Endothelial cell of umbilical vein (primary cell): ENCODE data around the gene HBZ. TPM values are rescaled to one million over a fixed set of nuclear protein-coding genes. Genes with fewer than 3 reads are reported as not detected.

ENCODE experiments used
- BruUV-seq: library from RNA; stranded (reverse); fragments of 400-500 nt; replicated peaks from 2 replicates; lab custom pipeline; 2021; lab: Mats Ljungman, UMichigan
- CTCF ChIA-PET: fragments of 300-600, 350-600 bp; sonication (Branson Sonifier 250); formaldehyde crosslinking; loops from one replicate; lab custom pipeline; 2021; ENCODE audit warnings: antibody characterized with exemption, inconsistent platforms; lab: Charles Lee
- POLR2A ChIA-PET: fragments of 300-600, 350-600 bp; sonication (Branson Sonifier 250); formaldehyde crosslinking; loops from one replicate; lab custom pipeline; 2021; ENCODE audit warnings: antibody characterized with exemption, inconsistent platforms; lab: Charles Lee
- DNase-seq: peaks from one replicate; pipeline ENCODE4 v3.0.0-alpha.2; 2011; ENCODE audit warnings: low read depth, low spot score
- FAIRE-seq: peaks from 2 replicates; lab custom pipeline; 2011; peaks lifted over from hg19 to GRCh38; lab: Jason Lieb, UNC
- H2AFZ ChIP-seq: 2 replicates; pipeline ENCODE4 v1.6.0; 2012; ENCODE audit warnings: low read depth, low read length, control low read depth, inconsistent platforms
- H3K27ac ChIP-seq: 2 replicates; pipeline ENCODE4 v1.5.1; 2011; ENCODE audit warnings: low read depth, mild to moderate bottlenecking, control low read depth, low read length, moderate library complexity; ENCODE audit not compliant: insufficient read depth
- H3K27me3 ChIP-seq, 2 experiments: 2 replicates each; pipeline versions ENCODE4 v1.6.0 to v1.6.1; 2011; ENCODE audit warnings: low read length in 2 of 2, mixed read lengths in 1 of 2; ENCODE audit not compliant: control insufficient read depth in 2 of 2, insufficient read depth in 2 of 2
- H3K36me3 ChIP-seq, 2 experiments: 2 replicates in 1 of 2; 3 replicates in 1 of 2; pipeline ENCODE4 v1.5.1; 2011; ENCODE audit warnings: low read length in 2 of 2, mild to moderate bottlenecking in 1 of 2, moderate library complexity in 1 of 2; ENCODE audit not compliant: control insufficient read depth in 2 of 2, insufficient read depth in 2 of 2; ENCODE audit errors: extremely low read depth in 1 of 2
- H3K4me1 ChIP-seq: 3 replicates; pipeline ENCODE4 v1.5.1; 2011; ENCODE audit warnings: mild to moderate bottlenecking, low read length; ENCODE audit not compliant: control insufficient read depth, insufficient read depth; ENCODE audit errors: extremely low read depth
- H3K4me2 ChIP-seq: 2 replicates; pipeline ENCODE4 v1.6.1; 2011; ENCODE audit warnings: low read length, control low read depth, mixed read lengths; ENCODE audit not compliant: insufficient read depth
- H3K4me3 ChIP-seq, 3 experiments: fragments of 200-600 bp in 1 of 3; sonication (generic), shearing (Covaris generic) in 1 of 3; replicated peaks in 1 of 3; 2 replicates each; pipeline ENCODE4 v1.5.1; 2011 to 2016; ENCODE audit warnings: control low read depth in 3 of 3, low read length in 3 of 3, mild to moderate bottlenecking in 2 of 3, inconsistent platforms in 1 of 3, low read depth in 1 of 3, moderate library complexity in 1 of 3; ENCODE audit not compliant: insufficient read depth in 1 of 3
- H3K79me2 ChIP-seq: 2 replicates; pipeline ENCODE4 v1.6.0; 2012; ENCODE audit warnings: low read length, inconsistent platforms; ENCODE audit not compliant: control insufficient read depth, insufficient read depth
- H3K9ac ChIP-seq: replicated peaks from 2 replicates; pipeline ENCODE3; 2011; ENCODE audit warnings: low read length, control low read depth; ENCODE audit not compliant: insufficient read depth; ENCODE audit errors: extremely low read depth
- H3K9me1 ChIP-seq: replicated peaks from 3 replicates; pipeline ENCODE4 v1.6.0; 2011; ENCODE audit warnings: mild to moderate bottlenecking, low read length; ENCODE audit not compliant: control insufficient read depth, insufficient read depth; ENCODE audit errors: extremely low read depth
- H3K9me3 ChIP-seq: replicated peaks from 2 replicates; pipeline ENCODE4 v1.5.1; 2012; ENCODE audit warnings: low read length, inconsistent platforms; ENCODE audit not compliant: control insufficient read depth, insufficient read depth
- H4K20me1 ChIP-seq: replicated peaks from 2 replicates; pipeline ENCODE3; 2011; ENCODE audit warnings: mild to moderate bottlenecking, low read length; ENCODE audit not compliant: control insufficient read depth, insufficient read depth; ENCODE audit errors: extremely low read depth
- CTCF ChIP-seq, 2 donors: IDR thresholded peaks; 1 replicate in 1 of 2; 2 replicates in 1 of 2; pipeline ENCODE4 v1.5.1; 2011; ENCODE audit warnings: low read length in 2 of 2, mild to moderate bottlenecking in 2 of 2, moderate library complexity in 2 of 2, control low read depth in 1 of 2, inconsistent platforms in 1 of 2, low read depth in 1 of 2; ENCODE audit not compliant: insufficient read depth in 1 of 2; ENCODE audit errors: extremely low read depth in 1 of 2
- EZH2 ChIP-seq: IDR thresholded peaks from 2 replicates; pipeline ENCODE4 v1.6.1; 2012; ENCODE audit warnings: borderline replicate concordance, low read depth, mild to moderate bottlenecking, moderate library complexity, low read length, inconsistent platforms; ENCODE audit not compliant: severe bottlenecking
- FOS ChIP-seq: IDR thresholded peaks from 2 replicates; pipeline ENCODE4 v1.6.1; 2011; ENCODE audit warnings: mild to moderate bottlenecking, low read length, moderate library complexity, borderline replicate concordance; ENCODE audit not compliant: insufficient read depth
- GATA2 ChIP-seq: IDR thresholded peaks from 2 replicates; pipeline ENCODE4 v1.7.0; 2011; ENCODE audit warnings: low read depth, mild to moderate bottlenecking, moderate library complexity, mixed read lengths, low read length; ENCODE audit not compliant: insufficient read length, insufficient read depth
- JUN ChIP-seq: IDR thresholded peaks from 2 replicates; pipeline ENCODE4 v1.6.1; 2011; ENCODE audit warnings: borderline replicate concordance, low read depth; ENCODE audit not compliant: insufficient read length, insufficient read depth
- MYC ChIP-seq: IDR thresholded peaks from one replicate; pipeline ENCODE4 v1.6.1; 2011; ENCODE audit warnings: mild to moderate bottlenecking, low read depth, low read length
- POLR2A ChIP-seq: IDR thresholded peaks from 2 replicates; pipeline ENCODE4 v1.6.1; 2012; ENCODE audit warnings: low read depth, mild to moderate bottlenecking, control low read depth, low read length
- POLR2AphosphoS5 ChIP-seq: IDR thresholded peaks from 2 replicates; pipeline ENCODE4 v1.6.1; 2012; ENCODE audit warnings: low read depth, mild to moderate bottlenecking, control low read depth, low read length, moderate library complexity; ENCODE audit not compliant: insufficient read depth
- dilution Hi-C: fragments of 300-500 bp; cut with MboI; formaldehyde crosslinking; loops from one replicate; pipeline ENCODE4 v1.15.0; 2019; ENCODE audit warnings: low sequenced_read_pairs; ENCODE audit not compliant: extremely low pct_ligation_motif_present
- intact Hi-C: fragments of 100-400 bp; cut with micrococcal nuclease; formaldehyde crosslinking; loops from one replicate; pipeline ENCODE4 v1.10.0; 2022
- polyA plus RNA-seq, 4 experiments: library from polyadenylated mRNA; depleted of rRNA in 3 of 4; stranded (reverse) in 3 of 4; unstranded in 1 of 4; fragments of >200 nt; gene quantifications; 2 replicates each; pipeline versions ENCODE4 v1.2.1 to v1.2.3, GENCODE V29; 2011 to 2012; ENCODE audit warnings: missing spikeins in 1 of 4
- total RNA-seq: library from RNA; stranded (reverse); gene quantifications from 2 replicates; pipeline ENCODE4 v1.2.3, GENCODE V29; 2021
- TF ChIP-seq, protein P1 (sequence below): IDR thresholded peaks from 2 replicates; pipeline ENCODE4 v1.6.1; 2011; ENCODE audit not compliant: insufficient read depth, insufficient read length

HBZ gene
- total and polyA plus RNA-seq, 2 donors (not counting 3 experiments of a cell fraction or from before 2014, with no cell fraction given), result not detected

GRCh38 chr16:194516-194915 lies 42.1 kb downstream of the HBZ start:
- dilution Hi-C loops (no loop called here), intact Hi-C loops (no loop called here)
- no peak overlapping the region for H3K4me3 ChIP-seq
- H2AFZ ChIP-seq, result no peak overlapping the region
- BruUV-seq, result no TSS peak
- no peaks in the 10 kb centered on the region for H3K27me3 ChIP-seq
- H3K4me1 ChIP-seq, result no peaks in the 10 kb centered on the region
- DNase-seq, result no peak
- H3K9me3 ChIP-seq, result no peaks in the 10 kb centered on the region
- H3K9me1 ChIP-seq, result no peaks in the 10 kb centered on the region
- no peak overlapping the region for H3K27ac ChIP-seq
- ChIA-PET POLR2A (no interaction called here), CTCF (no interaction called here)
- peaks cover 22 to 53% of the 10 kb centered on the region in 2 experiments for H3K36me3 ChIP-seq
- no peaks in the 10 kb centered on the region for H3K79me2 ChIP-seq
- no peak for FAIRE-seq
- H3K9ac ChIP-seq, result no peak overlapping the region
- H3K4me2 ChIP-seq, result no peak overlapping the region
- TF ChIP-seq FOS (no peak), POLR2AphosphoS5 (no peak), MYC (no peak), POLR2A (no peak), CTCF (IDR thresholded peaks at IDR 0.05; ENCODE audit: extremely low read depth in 1 of 2, insufficient read depth in 1 of 2, low read depth in 1 of 2, low read length in 2 of 2) (no peak), EZH2 (no peak), GATA2 (no peak), JUN (no peak)
- TF ChIP-seq, protein P1, sequence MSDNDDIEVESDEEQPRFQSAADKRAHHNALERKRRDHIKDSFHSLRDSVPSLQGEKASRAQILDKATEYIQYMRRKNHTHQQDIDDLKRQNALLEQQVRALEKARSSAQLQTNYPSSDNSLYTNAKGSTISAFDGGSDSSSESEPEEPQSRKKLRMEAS, result no peak
- H4K20me1 ChIP-seq, result no peaks in the 10 kb centered on the region
